NOMO-1 treated with dmso at 0.1 percent for 144 hours (cell line): ENCODE data around the gene FHOD1.
A peak's percentile ranks its signal among the peaks of the same experiment; 100 is the strongest.

Experiments used
- DNase-seq: peaks from one replicate; lab custom pipeline; 2025; ENCODE audit not compliant: unreplicated experiment; lab: John Stamatoyannopoulos, UW

FHOD1 gene

GRCh38 chr16:67277999-67278772 is 30.9 kb upstream of the FHOD1 start:
- DNase-seq = no peak

DNA sequence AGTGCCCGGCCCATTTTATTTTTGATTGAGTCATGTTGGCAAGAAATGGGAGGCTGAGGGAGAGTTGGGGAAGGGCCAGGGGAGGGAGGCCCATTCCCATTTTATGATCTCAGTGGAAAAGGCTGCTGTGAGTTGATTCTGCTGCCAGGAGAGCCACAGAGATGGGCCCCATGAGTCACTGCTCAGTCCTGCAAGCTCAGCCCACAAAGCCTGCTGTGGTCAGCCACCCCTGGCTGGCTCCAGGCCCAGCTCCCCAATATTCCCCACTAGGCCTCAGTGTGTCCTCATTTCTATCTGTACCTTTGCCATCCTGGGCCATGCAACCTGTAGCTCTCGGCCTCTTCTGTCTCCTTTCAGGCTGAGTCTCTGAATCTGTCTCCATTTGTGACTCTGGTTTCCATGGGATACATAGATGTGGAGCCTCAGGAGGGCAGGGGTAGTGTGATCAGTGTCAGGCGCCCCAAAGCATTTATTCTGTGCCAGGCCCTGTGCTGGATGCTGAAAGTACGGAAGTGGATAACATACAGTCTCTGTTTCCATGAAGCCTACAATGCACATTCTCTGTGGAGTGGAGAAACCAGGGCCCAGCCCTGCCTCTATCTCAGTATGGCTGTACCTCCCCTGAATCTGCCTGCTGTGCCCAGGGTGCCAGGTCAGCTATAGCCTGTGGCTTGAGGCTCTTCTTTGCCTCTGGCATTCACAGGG is 30.2 kb upstream of the FHOD1 start:
- DNase-seq = no peak

DNA sequence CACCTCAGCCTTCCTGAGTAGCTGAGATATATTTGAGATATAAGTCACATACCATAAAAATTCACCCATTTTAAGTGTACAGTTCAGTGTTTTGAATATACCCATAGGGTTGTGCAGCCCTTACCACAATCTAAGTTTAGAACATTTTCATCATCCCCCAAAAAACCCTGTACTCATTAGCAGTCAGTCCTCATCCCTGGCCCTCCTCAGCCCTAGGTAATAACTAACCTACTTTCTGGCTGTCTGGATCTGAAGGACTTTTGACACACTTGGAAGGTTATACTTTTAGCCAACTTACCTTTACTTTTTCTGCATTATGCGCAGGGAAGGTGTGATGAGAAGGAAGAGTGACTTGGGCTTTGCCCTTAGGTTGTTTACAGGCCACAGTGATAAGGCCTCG is 28.0 kb upstream of the FHOD1 start:
- DNase-seq = no peak

GRCh38 chr16:67271446-67271845 is 24.2 kb upstream of the FHOD1 start:
- no peak for DNase-seq

DNA sequence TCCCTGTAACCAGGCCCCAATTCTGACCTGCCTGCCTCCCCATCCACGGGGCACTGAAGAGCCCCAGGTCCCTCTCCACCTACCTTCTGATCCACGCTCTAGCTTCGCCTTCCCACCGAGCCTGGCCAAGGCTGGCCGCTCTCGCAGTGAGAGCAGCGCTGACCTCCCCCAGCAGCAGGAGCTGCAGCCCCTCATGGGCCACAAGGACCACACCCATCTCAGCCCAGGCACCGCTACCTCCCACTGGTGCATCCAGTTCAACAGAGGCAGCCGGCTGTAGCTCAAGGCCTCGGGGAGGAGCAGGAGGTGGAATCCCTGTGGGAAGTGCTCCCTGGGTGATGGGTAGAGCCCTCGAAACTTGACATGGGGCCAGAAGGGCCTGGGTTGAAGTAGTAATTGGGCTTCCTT is 23.7 kb upstream of the FHOD1 start:
- no peak for DNase-seq

DNA sequence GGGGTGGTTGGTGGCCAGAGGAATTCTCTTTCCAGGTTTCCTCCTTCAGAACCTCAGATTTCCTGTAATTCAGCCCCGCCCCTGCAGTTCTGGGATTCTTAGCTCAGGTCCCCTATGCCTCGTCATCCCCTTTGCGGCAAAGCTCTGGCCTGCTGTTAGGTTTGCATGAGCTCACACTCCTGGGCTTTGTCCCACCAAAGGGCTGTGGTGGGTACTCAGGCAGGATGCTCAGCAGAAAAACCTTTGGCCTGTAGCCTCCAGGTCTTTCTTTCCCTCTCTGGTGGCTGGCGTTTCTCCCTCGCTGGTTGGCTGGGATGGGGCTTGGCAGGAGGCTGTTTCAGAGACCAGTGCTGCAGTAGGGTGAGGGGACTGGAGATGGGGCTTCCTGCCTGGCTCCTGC is 22.5 kb upstream of the FHOD1 start:
- DNase-seq = no peak

DNA sequence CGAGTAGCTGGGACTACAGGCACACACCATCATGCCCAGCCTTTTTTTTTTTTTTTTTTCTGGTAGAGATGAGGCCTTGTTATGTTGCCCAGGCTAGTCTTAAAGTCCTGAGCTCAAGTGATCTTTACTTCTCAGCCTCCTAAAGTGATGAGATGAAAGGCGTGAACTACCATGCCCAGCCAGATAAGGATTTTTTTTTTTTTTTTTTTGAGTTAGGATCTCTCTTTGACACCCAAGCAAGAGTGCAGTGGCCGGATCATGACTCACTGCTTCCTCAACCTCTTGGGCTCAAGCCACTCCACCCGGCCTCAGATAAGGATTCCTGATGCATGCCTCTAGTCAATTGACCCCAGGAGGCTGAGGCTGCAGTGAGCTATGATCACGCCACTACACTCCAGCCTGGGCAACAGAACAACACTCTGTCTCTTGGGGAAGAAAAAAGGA is 20.9 kb upstream of the FHOD1 start:
- DNase-seq = no peak

DNA sequence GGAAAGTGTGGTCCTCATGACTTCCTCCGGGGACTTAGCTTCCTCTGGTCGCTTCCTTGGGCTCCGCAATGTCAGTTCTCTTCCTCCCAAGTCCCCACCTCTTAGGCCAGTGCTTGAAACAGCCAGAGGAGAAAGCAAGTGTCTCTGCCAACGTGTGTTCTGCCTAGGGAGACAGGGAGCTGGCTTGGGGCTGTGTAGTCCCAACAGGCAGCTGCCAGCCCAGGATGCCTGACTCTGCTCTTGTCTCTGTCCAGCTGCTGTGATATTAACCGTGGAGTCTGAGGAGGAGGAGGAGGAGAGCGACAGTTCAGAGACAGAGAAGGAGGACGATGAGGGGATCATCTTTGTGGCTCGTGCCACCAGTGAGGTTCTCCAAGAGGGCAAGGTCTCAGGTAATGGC is 18.6 kb upstream of the FHOD1 start:
- no peak for DNase-seq

GRCh38 chr16:67264866-67265265 is 17.6 kb upstream of the FHOD1 start:
- DNase-seq = no peak

DNA sequence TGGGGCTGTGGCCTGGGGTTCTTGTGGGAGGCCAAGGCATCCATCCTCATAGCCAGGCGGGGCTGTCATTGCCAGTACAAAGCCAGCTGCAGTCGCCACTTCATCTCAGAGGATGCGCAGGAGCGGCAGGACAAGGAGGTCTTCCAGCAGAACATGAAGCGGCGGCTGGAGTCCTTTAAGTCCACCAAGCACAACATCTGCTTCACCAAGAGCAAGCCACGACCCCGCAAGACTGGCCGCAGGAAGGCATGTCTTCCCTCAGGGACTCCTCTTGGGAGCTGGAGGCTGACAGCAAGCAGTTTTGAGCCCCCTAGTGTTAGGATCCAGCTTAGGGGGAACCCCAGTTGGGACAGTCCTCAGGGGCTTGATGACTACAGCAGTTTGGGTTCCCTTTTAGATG is 17.0 kb upstream of the FHOD1 start:
- DNase-seq = no peak

GRCh38 chr16:67263201-67263600 is 15.9 kb upstream of the FHOD1 start:
- DNase-seq = no peak

DNA sequence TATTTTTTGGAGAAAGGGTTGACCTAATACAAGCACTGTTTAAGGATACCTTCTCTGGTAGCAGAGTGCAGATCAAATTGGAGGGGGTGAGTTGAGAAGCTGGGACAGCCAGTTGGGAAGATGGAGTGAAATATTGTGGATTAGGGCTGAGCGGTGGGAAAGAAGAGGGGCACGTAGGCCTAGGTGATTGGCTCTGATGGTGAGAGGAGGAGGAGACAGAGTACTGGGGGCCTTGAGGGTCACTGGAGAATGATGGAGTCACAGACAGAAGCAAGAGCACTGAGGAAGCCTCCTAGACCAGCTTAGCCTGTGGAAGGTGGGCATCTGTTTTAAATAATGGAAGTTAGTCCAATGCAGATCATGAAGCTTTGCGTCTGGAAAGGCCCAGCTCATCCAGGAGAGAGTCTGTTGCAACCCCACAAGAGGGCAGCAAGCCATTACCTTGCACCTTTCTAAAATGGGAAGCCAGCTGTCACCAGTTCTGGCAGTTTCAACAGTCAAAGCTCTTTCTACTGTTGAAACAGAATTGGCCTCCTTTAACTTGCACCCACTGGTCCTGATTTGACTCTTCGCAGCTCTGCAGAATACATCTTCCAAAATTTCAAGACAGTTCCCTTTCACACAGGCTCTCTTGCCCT is 13.3 kb upstream of the FHOD1 start:
- peak; percentile 55 for DNase-seq

DNA sequence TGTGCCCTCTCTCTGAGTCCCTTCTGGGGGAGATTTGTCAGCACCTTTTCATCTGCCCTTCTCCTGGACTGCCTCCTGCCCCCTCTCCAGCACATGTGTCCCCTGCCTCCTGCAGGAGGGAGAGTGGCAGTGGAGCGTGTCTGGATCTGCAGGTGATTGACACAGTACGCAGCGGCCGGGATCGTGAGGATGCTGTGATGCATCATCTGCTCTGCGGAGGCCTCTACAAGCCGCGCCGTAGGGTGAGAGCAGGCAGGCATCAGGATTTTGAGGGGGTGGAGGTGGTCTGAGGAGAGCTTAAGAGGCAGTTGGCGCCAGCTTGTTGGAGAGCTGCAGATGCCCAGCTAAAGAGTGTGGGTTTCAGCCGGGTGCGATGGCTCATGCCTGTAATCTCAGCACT is 12.4 kb upstream of the FHOD1 start:
- DNase-seq = no peak

DNA sequence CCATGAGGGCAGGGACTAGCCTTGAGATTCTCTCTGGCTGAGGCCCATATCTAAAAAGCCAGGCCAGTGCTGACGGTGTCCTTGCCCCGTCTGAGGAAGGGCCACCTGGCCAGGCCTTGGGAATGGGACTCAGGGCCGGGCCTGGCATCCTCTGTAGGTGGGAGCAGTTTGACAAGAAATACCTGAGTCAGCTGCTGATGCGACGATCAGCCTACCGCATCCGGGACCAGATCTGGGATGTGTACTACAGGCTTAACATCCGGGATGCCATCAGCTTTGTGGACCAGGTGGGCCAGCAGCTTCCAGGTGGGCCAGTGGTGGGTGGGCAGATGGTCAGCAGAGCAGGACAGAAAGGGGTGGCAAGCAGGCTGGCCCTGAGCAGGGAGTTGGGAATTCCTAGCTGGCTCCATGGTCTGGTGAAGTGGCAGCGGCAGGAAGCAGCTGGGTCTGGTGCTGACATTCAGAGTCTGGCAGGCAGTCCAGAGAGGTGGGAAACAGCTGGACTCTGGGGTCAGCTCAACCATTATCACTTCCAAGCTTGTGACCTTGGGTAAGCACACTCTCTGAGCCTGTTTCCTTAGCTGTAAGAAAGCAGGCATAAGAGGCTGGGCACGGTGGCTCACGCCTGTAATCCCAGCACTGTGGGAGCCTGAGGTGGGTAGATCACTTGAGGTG is 11.0 kb upstream of the FHOD1 start:
- DNase-seq = no peak

DNA sequence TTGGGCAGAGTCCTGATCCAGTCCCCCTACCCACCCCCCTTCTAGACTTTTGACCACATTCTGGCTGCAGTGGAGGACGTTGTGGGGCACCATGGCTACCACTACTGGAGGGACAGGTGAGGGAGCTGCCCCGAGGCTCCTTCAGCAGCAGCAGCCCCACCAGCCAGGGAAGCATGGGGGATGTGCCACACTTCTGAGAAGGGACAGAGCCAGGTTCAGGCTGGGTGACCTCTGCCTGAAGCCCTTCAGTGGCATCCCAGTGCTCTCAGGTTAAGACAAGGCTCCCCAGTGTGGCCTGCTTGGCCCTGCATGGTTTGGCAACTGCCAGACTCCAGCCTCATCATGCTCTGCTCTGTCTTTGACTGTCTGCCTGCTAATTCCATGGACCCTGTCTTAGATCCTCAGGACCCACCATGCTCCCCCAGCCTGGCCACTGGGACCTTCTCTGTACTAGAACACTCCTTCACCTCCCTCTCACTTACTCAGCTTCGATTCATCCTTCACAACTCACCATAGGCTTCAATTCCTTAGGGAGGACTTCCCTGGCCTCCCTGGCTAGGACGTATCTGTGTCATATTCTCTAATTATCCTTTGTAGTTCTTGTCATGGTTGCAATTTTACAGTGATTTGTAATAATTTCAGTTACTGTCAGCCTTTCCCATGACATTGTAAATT is 10.3 kb upstream of the FHOD1 start:
- DNase-seq = no peak

DNA sequence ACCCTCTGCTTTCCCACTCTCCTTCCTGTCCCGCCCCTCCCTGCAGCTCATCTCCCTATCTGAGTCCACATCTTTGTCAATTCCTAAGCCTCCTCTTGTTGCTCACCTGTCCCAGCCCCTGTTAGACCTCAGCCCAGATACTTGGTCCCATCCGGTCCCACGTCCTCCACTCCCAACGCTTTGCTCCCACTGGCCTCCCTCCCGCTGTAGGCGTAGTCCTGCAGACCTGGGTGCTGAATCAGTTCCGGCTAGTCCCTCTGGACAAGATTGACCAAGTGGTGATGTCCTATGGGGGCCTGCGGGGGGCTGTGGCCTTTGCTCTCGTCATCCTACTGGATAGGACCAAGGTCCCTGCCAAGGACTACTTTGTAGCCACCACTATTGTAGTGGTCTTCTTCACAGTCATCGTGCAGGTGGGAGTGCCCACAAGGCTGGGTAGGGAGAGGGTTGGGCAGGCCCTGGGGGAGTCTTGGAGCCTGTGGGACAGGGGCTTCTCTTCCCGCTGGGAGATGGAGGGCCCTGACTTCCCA is 9.5 kb upstream of the FHOD1 start:
- DNase-seq = no peak

GRCh38 chr16:67255553-67256221 is 8.4 kb upstream of the FHOD1 start:
- no peak for DNase-seq

DNA sequence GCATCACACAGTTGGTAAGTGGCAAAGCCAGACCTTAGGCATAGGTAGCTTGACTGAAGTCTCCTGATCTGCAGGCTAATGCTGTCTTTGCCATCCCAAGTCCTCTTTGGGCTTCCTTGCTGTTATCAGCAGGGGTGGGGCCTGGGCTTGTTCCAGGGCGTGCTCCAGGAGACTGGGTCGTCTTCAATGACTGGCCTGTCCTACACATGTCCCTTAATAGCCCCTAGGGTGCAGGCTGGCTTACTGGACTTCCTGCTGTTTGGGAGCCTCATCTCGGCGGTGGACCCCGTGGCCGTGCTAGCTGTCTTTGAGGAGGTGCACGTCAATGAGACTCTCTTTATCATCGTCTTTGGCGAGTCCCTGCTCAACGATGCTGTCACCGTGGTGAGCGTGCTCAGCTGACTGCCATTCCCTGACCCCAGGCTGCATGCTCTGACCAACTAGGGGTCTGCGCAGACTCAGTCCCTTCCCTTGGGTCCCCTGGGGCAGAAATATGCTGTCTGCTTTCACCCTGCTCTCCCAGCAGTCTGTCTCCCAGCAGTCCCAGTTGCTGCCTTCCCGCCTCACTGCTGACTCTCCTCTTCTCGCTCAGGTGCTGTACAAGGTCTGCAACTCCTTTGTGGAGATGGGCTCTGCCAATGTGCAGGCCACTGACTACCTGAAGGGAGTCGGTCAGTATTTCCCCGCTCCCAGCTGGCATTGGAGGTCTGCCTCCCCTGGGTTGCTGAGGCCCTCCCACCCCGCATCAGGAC is 7.7 kb upstream of the FHOD1 start:
- DNase-seq = no peak
